AG10803 (cell line): ENCODE measurements around the gene CXCR6.

ENCODE experiments used
- DNase-seq: peaks from one replicate; pipeline ENCODE4 v3.0.0; 2010; ENCODE audit warnings: low read depth
- H3K4me3 ChIP-seq: 2 replicates; pipeline ENCODE4 v1.5.1; 2011; ENCODE audit warnings: mild to moderate bottlenecking, low read length, control low read depth
- TF ChIP-seq, protein P1 (sequence below): conservative IDR thresholded peaks from 2 replicates; pipeline ENCODE4 v1.5.1; 2011; ENCODE audit warnings: mild to moderate bottlenecking, low read length, control low read depth, inconsistent platforms

Gene CXCR6

DNA sequence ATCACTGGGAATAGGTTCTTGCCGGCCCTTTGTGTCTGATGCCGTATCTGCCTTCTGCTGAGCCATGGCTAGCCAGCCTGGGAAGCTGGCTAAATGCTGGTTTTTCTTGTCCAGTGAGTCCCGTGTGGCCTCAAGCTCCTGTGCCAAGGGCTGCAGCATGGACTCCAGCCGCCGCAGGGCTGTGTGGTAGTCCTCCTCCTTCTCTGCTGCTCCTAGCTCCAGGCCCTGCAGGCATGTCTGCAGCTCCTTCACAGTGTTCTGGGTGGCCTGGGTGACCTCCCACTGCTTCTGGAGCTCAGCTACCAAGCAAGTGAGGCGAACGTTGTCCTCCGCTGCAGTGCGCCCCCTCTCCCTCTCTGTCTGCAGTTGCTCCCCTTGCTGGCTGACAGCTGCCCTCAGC is 24.9 kb downstream of the CXCR6 start:
- no peak overlapping the region for H3K4me3 ChIP-seq
- no peak for DNase-seq
- TF ChIP-seq, protein P1, sequence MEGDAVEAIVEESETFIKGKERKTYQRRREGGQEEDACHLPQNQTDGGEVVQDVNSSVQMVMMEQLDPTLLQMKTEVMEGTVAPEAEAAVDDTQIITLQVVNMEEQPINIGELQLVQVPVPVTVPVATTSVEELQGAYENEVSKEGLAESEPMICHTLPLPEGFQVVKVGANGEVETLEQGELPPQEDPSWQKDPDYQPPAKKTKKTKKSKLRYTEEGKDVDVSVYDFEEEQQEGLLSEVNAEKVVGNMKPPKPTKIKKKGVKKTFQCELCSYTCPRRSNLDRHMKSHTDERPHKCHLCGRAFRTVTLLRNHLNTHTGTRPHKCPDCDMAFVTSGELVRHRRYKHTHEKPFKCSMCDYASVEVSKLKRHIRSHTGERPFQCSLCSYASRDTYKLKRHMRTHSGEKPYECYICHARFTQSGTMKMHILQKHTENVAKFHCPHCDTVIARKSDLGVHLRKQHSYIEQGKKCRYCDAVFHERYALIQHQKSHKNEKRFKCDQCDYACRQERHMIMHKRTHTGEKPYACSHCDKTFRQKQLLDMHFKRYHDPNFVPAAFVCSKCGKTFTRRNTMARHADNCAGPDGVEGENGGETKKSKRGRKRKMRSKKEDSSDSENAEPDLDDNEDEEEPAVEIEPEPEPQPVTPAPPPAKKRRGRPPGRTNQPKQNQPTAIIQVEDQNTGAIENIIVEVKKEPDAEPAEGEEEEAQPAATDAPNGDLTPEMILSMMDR, result no peak

DNA sequence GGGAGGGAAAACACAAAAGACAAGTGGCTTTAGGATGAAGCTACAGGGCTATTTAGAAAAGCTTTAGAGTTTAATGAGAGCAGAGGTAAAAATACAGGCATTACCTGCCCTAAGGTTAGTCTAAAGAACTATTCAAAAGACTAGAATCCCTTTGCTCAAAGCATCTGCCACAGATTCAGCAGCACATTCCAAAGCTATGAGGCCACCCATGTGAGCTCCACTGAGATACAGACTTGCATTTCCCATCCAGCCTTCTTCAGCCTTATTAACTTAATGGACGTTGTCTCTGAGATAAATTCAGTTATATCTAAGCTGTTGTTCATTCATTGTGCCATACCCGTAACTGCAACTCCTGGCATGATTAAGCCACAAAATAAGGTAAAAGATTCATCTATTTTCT is 25.4 kb downstream of the CXCR6 start:
- peak; percentile 66 for DNase-seq
- TF ChIP-seq, protein P1, result no peak
- no peak overlapping the region for H3K4me3 ChIP-seq

DNA sequence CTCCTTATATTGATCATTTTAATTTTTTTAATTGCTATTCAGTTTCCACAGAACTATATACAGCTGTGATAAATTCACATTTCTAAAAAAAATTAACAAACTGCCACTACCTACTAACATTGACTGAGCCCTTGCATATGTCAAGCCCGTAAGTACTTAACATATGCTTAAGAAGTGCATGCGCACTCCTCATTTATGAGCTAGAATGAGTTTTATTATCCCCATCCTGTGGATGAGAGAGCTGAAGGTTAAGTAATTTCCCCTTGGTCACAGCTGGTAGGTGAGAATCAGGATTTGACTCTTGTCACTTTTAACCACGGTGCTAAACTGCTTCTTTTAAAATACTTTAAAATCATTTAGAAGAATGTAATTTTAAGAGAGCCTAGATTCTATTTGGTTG is 25.9 kb downstream of the CXCR6 start:
- TF ChIP-seq, protein P1, result no peak
- DNase-seq, result no peak
- no peak overlapping the region for H3K4me3 ChIP-seq

DNA sequence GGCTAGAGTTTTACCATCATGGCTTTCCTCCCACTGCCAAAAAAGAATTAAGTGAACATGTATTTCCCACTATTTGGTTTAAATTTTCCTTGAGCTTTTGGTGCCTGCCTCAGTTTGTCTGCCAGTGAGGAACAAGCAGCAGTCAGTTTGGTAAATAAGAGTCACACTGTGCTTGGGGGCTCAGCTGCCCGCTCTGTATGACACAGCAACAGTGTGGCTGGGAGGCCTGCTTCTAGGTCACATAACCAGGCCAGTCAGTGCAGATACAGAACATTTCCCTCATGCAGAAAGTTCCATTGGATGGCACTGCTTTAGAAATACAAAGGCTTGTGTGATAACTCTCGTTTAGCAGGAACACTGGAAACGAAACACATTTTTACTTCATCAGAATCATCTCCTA is 26.7 kb downstream of the CXCR6 start:
- H3K4me3 ChIP-seq, result no peak overlapping the region
- TF ChIP-seq, protein P1, result no peak
- DNase-seq, result no peak

DNA sequence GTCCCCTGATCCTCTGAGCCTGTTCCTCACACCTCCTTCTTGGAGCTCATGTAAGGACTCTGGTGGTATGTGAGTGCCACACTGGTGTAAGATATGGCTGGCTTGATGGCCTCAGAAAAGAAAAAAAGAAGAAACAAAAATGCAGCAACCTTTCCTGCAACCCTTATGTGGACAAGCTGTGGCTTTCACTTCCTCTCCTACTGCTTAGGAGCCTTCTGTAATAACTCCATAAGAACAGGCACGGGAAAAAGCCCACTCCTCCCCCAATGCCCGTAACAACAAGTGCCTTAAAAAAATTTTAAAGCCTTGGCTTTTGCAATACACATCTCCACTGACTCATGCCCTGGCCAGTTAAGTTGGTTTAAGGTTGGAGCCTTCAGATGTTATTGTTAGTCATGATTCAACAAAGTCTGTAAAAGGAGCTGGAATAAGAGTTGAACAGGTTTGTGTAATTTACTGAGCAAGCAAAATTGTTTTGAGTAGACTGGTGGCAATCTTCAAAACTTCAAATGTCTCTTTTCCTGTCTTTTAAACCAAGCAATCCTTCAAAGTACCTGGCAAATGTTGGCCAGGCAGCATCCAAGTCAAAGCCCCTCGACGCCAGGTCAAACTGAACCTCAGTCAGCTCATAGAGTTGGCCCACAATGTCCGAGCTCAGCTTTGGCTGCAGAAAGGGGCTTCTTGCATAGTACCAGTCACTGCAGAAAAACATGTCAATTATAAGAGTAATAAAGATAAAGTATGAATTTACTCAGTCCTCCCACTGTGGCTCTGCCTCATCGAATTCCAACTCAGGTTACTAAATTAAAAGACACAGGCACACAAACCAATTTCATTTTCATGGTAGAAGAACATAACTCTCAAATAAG is 29.5 kb downstream of the CXCR6 start:
- TF ChIP-seq, protein P1, result no peak
- DNase-seq, result peak; percentile 86
- no peak overlapping the region for H3K4me3 ChIP-seq

DNA sequence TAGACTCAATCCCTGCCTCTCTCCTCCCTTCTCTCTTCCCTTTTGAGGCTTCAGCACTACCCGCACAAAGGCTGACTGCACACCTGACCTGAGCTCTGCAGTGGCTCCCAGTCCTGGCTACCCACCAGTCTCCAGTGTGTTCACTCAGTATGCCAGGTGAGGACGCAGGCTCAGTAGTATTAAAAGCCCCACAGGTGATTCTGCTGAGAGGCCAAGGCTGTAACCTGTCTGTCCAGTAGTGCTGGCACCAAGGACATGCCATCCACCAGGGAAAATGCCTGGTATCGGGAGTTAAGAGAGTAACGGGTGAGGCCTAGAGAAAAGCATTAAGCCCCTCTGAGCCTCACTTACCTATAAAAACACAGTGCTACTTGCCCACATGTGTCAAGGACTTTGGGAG is 31.4 kb downstream of the CXCR6 start:
- no peak overlapping the region for H3K4me3 ChIP-seq
- DNase-seq, result no peak
- TF ChIP-seq, protein P1, result no peak

DNA sequence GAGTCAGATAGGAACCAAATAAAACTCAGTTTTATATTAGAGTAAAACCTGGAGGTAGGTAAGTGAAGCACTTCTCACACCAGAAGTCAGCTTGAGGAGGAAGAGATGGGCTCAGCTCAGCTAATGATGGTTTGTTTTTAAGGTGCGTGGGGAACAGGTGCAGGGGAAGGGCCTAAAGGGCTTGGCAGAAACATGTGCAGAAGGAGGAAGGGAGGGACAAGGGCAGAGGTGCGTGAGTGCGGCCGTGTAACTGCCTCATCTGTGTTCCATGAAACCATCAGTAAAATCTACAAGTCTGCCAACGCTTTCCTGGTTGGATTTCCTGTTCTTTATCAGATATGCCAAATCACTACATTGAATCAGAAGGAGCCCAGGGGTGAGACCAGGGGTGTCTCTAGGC is 32.4 kb downstream of the CXCR6 start:
- DNase-seq, result no peak
- TF ChIP-seq, protein P1, result no peak

More for the DNA sequence above, 32.4 kb downstream of the CXCR6 start:
- no peak overlapping the region for H3K4me3 ChIP-seq
